ENCODE data around the gene THADA.

GRCh38 chr2:43551990-43552389 is 43.8 kb downstream of the THADA start:
- TF ChIP-seq CTCF (IDR thresholded peaks at IDR 0.05) (no peak), POLR2A (IDR thresholded peaks at IDR 0.05) (no peak)

All from upper lobe of left lung (tissue), 4 donors.